ENCODE measurements around the gene NMD3.

The NMD3 gene

DNA sequence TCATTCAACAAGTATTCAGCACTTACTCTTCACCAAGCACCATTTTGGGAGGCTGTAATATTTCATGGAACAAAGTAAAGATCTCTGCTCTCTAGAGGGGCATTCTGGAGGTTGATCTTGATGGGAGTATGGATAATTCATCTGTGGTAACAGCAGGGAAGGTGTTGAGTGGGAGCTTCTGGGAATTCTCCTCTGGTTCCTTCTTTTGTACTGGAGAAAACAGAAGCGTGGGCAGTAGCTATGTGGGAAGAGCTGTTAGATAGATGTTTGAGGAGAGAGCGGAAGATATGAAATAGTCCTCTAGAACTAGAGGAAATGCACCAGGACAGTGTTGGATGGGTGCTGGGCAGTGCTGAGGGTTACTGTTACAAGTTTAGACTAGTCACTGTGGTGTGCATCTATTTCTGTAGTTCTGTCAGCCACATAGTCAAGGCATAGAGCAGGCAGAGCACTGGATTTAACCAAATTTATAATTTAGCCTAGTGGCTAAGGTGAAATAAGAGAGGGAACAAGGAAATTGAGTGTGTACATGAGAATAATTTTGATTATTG, 9.6 kb downstream of the NMD3 start:
- no peak for DNase-seq (ENCODE audit: low read depth)
- TF ChIP-seq, protein P1, sequence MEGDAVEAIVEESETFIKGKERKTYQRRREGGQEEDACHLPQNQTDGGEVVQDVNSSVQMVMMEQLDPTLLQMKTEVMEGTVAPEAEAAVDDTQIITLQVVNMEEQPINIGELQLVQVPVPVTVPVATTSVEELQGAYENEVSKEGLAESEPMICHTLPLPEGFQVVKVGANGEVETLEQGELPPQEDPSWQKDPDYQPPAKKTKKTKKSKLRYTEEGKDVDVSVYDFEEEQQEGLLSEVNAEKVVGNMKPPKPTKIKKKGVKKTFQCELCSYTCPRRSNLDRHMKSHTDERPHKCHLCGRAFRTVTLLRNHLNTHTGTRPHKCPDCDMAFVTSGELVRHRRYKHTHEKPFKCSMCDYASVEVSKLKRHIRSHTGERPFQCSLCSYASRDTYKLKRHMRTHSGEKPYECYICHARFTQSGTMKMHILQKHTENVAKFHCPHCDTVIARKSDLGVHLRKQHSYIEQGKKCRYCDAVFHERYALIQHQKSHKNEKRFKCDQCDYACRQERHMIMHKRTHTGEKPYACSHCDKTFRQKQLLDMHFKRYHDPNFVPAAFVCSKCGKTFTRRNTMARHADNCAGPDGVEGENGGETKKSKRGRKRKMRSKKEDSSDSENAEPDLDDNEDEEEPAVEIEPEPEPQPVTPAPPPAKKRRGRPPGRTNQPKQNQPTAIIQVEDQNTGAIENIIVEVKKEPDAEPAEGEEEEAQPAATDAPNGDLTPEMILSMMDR (conservative IDR thresholded peaks at IDR 0.05; ENCODE audit: low read depth, low read length): no peak
- no peak overlapping the region for H3K4me3 ChIP-seq (ENCODE audit: low read depth, low read length)

DNA sequence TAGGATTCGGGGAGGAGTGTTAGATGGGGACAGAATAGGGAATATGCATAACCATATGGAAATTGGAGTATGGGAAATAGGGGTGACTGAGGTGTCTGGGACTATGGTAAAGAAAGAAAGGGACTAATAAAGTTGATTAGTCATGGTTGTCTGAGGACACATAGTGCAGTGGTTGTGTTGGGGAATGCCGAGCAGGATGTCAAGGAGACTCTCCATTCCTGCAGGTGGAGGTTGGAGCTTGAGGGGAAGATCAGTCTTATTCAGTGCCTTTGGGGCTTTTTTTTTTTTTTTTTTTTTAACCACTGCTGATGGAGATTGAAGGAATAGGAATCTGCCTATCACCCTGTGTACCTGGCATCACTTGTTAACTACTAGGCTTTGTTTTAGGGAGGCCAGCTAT, 10.8 kb downstream of the NMD3 start:
- DNase-seq (ENCODE audit: low read depth): no peak
- TF ChIP-seq, protein P1 (conservative IDR thresholded peaks at IDR 0.05; ENCODE audit: low read depth, low read length): no peak
- H3K4me3 ChIP-seq (ENCODE audit: low read depth, low read length): no peak overlapping the region

DNA sequence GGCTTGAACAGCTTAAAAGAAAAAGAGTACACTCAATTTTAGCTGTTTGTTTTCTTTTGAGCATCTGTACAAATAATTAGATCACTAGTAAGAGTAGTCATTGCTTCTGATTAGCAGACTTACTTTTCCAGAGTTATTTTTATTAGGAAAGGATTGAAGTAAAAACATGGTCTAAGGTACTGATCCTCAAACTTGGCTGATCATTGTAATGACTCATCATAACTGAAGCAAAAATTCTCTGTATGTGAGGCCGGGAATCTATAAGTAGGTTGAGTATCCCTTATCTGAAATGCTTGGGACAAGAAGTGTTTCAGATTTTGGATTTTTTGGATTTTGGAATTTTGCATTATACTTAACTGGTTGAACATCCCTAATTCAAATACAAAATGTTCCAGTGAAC, 12.4 kb downstream of the NMD3 start:
- H3K4me3 ChIP-seq (ENCODE audit: low read depth, low read length): no peak overlapping the region
- peak; percentile 41 for DNase-seq (ENCODE audit: low read depth)
- TF ChIP-seq, protein P1 (conservative IDR thresholded peaks at IDR 0.05; ENCODE audit: low read depth, low read length): no peak

DNA sequence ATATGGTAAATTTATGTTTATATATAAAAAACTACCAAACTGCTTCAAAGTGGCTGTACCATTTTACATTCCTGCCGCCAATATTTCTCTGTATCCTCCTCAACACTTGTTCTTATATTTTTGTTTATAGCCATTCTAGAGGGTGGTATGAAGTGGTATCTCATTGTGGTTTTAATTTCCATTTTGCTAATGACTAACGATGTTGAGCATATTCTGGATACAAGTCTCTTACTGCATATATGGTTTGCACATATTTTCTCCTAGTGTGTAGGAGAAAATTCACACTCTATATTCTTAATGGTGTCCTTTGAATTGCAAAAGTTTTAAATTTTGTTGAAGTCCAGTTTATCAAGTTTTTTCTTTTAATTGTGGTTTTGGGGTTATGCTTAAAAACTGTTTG, 15.1 kb downstream of the NMD3 start:
- H3K4me3 ChIP-seq (ENCODE audit: low read depth, low read length): no peak overlapping the region
- no peak for DNase-seq (ENCODE audit: low read depth)
- TF ChIP-seq, protein P1 (conservative IDR thresholded peaks at IDR 0.05; ENCODE audit: low read depth, low read length): no peak

DNA sequence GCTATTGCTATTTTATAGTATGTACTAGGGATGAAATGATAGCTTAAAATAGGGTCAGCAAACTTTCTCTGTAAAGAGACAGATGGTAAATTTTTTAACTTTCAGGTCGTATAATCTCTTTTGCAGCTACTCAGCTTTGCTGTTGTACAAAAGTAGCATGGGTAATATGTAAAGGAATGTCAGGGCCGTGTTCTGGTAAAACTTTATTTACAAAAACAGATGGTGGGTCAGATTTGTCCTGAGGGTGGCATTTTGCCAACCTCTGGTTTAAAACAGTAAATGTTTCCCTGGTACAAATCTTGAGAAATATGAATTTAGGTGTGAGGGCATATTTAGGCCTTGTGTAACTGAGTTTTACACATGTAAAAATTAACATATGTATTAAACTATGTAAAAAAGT, 18.6 kb downstream of the NMD3 start:
- DNase-seq (ENCODE audit: low read depth): peak; percentile 29
- no peak overlapping the region for H3K4me3 ChIP-seq (ENCODE audit: low read depth, low read length)
- TF ChIP-seq, protein P1 (conservative IDR thresholded peaks at IDR 0.05; ENCODE audit: low read depth, low read length): no peak

DNA sequence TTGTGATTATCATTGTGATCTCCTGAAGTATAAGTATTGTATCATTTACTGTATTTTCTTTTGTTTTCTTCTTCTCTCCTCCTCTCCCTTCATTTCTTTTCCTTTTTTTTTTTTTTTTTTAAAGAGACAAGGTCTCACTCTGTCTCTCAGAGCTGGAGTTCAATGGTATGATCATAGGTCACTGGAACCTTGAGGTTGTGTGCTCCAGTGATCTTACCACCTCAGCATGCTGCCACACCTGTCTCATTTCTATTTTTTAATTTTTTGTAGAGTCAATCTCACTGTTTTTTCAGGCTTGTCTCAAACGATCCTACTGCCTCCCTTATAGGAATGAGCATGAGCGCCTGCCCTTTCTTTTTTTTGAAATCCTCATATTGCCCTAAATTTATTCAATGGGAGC, 23.4 kb downstream of the NMD3 start:
- no peak for DNase-seq (ENCODE audit: low read depth)
- TF ChIP-seq, protein P1 (conservative IDR thresholded peaks at IDR 0.05; ENCODE audit: low read depth, low read length): no peak
- H3K4me3 ChIP-seq (ENCODE audit: low read depth, low read length): no peak overlapping the region

DNA sequence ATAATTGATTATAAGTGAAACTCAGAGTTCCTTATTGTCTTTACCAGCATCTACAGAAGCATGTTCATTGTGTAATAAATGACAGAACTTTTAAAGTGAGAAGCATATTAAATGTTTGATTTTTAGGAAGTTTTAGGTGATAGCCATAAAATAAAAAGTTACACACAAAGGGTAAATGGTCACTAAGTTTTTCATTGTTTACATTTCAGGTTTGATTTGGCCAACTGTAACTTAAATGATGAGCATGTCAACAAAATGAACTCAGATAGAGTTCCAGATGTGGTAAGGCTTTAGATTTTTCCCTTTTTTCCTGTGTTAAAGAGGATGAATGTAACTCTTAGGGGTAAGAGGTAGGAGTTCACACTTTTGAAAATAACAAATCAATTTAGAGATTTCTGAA, 25.9 kb downstream of the NMD3 start:
- no peak for DNase-seq (ENCODE audit: low read depth)
- TF ChIP-seq, protein P1 (conservative IDR thresholded peaks at IDR 0.05; ENCODE audit: low read depth, low read length): no peak
- no peak overlapping the region for H3K4me3 ChIP-seq (ENCODE audit: low read depth, low read length)

All from choroid plexus epithelial cell (primary cell).